ENCODE measurements around the gene SEMA3F. TPM values are rescaled to one million over a fixed set of nuclear protein-coding genes. Genes with fewer than 3 reads are reported as not detected.
"Not testable (repeated sequence)": the region's sequence is repeated elsewhere in the genome, so short reads cannot be mapped to it uniquely, and the experiment has no call there.

Gene SEMA3F
- total RNA-seq, 1 donor from 2014 or later, result 65.6 TPM

- intact Hi-C loops (cut with DNase I), result no loop called here
- no peak for TF ChIP-seq CTCF (IDR thresholded peaks at IDR 0.05)
- Histone ChIP-seq H3K4me3 (no peak overlapping the region), H3K4me1 (peaks cover 14% of the 10 kb centered on the region), H3K27ac (no peak overlapping the region), H3K27me3 (peaks cover 23% of the 10 kb centered on the region), H3K36me3 (no peaks in the 10 kb centered on the region), H3K9me3 (no peaks in the 10 kb centered on the region)
- no peak for DNase-seq
- ATAC-seq, result no peak
Measured at GRCh38 chr3:50208677-50209344, 53.7 kb downstream of the SEMA3F start.

- DNase-seq, result no peak
- H3K27me3 ChIP-seq, result peaks cover 9% of the 10 kb centered on the region
- no peaks in the 10 kb centered on the region for H3K9me3 ChIP-seq
- no peak for TF ChIP-seq CTCF (IDR thresholded peaks at IDR 0.05)
- H3K4me3 ChIP-seq, result no peak overlapping the region
- no peak overlapping the region for H3K27ac ChIP-seq
- no peaks in the 10 kb centered on the region for H3K36me3 ChIP-seq
- intact Hi-C loops (cut with DNase I), result no loop called here
- H3K4me1 ChIP-seq, result peaks cover 7% of the 10 kb centered on the region
- no peak for ATAC-seq
Measured at GRCh38 chr3:50210176-50210509, 55.0 kb downstream of the SEMA3F start.

- Histone ChIP-seq H3K36me3 (no peaks in the 10 kb centered on the region), H3K27me3 (peaks cover 3% of the 10 kb centered on the region), H3K9me3 (no peaks in the 10 kb centered on the region), H3K4me3 (no peak overlapping the region), H3K27ac (no peak overlapping the region), H3K4me1 (peaks cover under 1% of the 10 kb centered on the region)
- intact Hi-C loops (cut with DNase I), result no loop called here
- ATAC-seq (no peak), DNase-seq (no peak)
- no peak for TF ChIP-seq CTCF (IDR thresholded peaks at IDR 0.05)
Measured at GRCh38 chr3:50210510-50211367, 55.6 kb downstream of the SEMA3F start.

- DNase-seq; H3K36me3 ChIP-seq; H3K4me3 ChIP-seq; H3K9me3 ChIP-seq; intact Hi-C loops (cut with DNase I); H3K27ac ChIP-seq; H3K4me1 ChIP-seq; H3K27me3 ChIP-seq; ATAC-seq: not testable (repeated sequence)
Measured at GRCh38 chr3:50211368-50211717, 56.2 kb downstream of the SEMA3F start.

GRCh38 chr3:50211930-50212329 is 56.8 kb downstream of the SEMA3F start:
- no peaks in the 10 kb centered on the region for H3K27me3 ChIP-seq
- DNase-seq (no peak), ATAC-seq (no peak)
- H3K4me1 ChIP-seq, result no peaks in the 10 kb centered on the region
- H3K36me3 ChIP-seq, result no peaks in the 10 kb centered on the region
- H3K4me3 ChIP-seq, result no peak overlapping the region
- intact Hi-C loops (cut with DNase I), result no loop called here
- H3K27ac ChIP-seq, result no peak overlapping the region
- TF ChIP-seq CTCF (IDR thresholded peaks at IDR 0.05), result no peak
- H3K9me3 ChIP-seq, result no peaks in the 10 kb centered on the region

GRCh38 chr3:50212502-50212901 is 57.4 kb downstream of the SEMA3F start:
- ATAC-seq (no peak), DNase-seq (no peak)
- no peak overlapping the region for H3K4me3 ChIP-seq
- H3K27ac ChIP-seq, result no peak overlapping the region
- intact Hi-C loops (cut with DNase I), result no loop called here
- H3K36me3 ChIP-seq, result no peaks in the 10 kb centered on the region
- no peak for TF ChIP-seq CTCF (IDR thresholded peaks at IDR 0.05)
- no peaks in the 10 kb centered on the region for H3K9me3 ChIP-seq
- no peaks in the 10 kb centered on the region for H3K27me3 ChIP-seq
- H3K4me1 ChIP-seq, result no peaks in the 10 kb centered on the region
